ENCODE measurements around the gene TDRD5.

DNA sequence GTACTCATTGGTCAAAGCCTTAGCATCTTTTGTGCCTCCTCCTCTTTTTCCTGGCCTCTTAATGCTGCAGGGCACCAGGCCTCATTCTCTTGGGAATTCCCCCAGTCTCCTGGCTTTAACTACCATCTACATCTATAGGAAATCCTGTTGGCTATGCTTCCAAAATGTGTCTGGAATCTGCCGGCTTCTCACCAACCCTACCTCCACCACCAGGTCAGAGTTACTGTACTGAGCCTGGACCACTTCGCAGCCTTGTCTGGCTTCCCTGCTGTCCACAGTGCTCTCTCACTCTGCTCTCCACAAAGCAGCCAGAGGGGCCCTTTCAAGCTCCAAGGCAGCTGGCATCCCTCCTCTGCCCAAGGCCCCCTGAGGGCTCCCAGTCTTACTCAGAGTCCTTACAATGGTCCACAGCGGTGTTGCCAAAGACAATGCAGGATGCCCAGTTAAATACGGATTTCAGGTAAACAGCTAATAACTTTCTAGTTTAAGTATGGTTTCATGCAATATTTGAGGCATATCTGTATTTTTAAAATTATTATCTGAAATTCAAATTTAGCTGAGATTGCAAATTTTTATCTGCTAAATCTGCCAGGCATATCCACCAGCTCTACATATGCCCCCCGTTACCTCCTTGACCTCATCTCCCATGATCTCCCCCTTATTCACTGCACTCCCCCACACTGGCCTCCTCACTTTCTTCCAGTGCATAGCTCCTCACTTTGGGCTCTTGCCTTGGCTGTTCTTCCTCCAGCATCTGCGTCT, 117.0 kb downstream of the TDRD5 start:
- TF ChIP-seq, protein P1, sequence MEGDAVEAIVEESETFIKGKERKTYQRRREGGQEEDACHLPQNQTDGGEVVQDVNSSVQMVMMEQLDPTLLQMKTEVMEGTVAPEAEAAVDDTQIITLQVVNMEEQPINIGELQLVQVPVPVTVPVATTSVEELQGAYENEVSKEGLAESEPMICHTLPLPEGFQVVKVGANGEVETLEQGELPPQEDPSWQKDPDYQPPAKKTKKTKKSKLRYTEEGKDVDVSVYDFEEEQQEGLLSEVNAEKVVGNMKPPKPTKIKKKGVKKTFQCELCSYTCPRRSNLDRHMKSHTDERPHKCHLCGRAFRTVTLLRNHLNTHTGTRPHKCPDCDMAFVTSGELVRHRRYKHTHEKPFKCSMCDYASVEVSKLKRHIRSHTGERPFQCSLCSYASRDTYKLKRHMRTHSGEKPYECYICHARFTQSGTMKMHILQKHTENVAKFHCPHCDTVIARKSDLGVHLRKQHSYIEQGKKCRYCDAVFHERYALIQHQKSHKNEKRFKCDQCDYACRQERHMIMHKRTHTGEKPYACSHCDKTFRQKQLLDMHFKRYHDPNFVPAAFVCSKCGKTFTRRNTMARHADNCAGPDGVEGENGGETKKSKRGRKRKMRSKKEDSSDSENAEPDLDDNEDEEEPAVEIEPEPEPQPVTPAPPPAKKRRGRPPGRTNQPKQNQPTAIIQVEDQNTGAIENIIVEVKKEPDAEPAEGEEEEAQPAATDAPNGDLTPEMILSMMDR (IDR thresholded peaks at IDR 0.05), result no peak
- TF ChIP-seq, protein P2, sequence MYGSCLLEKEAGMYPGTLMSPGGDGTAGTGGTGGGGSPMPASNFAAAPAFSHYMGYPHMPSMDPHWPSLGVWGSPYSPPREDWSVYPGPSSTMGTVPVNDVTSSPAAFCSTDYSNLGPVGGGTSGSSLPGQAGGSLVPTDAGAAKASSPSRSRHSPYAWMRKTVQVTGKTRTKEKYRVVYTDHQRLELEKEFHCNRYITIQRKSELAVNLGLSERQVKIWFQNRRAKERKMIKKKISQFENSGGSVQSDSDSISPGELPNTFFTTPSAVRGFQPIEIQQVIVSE (CRISPR knock-in tag; IDR thresholded peaks at IDR 0.05; ENCODE audit: borderline replicate concordance), result no peak
- TF ChIP-seq NFYB (CRISPR knock-in tag; conservative IDR thresholded peaks at IDR 0.05; ENCODE audit: low read depth) (no peak), MXD4 (CRISPR knock-in tag; IDR thresholded peaks at IDR 0.05; ENCODE audit: borderline replicate concordance) (no peak), NFE2L1 (CRISPR knock-in tag; IDR thresholded peaks at IDR 0.05) (no peak), NR3C1 (CRISPR knock-in tag; conservative IDR thresholded peaks at IDR 0.05; ENCODE audit: low read depth) (no peak), ZNF317 (CRISPR knock-in tag; IDR thresholded peaks at IDR 0.05; ENCODE audit: borderline replicate concordance, low read depth) (no peak)
- TF ChIP-seq, protein P3, sequence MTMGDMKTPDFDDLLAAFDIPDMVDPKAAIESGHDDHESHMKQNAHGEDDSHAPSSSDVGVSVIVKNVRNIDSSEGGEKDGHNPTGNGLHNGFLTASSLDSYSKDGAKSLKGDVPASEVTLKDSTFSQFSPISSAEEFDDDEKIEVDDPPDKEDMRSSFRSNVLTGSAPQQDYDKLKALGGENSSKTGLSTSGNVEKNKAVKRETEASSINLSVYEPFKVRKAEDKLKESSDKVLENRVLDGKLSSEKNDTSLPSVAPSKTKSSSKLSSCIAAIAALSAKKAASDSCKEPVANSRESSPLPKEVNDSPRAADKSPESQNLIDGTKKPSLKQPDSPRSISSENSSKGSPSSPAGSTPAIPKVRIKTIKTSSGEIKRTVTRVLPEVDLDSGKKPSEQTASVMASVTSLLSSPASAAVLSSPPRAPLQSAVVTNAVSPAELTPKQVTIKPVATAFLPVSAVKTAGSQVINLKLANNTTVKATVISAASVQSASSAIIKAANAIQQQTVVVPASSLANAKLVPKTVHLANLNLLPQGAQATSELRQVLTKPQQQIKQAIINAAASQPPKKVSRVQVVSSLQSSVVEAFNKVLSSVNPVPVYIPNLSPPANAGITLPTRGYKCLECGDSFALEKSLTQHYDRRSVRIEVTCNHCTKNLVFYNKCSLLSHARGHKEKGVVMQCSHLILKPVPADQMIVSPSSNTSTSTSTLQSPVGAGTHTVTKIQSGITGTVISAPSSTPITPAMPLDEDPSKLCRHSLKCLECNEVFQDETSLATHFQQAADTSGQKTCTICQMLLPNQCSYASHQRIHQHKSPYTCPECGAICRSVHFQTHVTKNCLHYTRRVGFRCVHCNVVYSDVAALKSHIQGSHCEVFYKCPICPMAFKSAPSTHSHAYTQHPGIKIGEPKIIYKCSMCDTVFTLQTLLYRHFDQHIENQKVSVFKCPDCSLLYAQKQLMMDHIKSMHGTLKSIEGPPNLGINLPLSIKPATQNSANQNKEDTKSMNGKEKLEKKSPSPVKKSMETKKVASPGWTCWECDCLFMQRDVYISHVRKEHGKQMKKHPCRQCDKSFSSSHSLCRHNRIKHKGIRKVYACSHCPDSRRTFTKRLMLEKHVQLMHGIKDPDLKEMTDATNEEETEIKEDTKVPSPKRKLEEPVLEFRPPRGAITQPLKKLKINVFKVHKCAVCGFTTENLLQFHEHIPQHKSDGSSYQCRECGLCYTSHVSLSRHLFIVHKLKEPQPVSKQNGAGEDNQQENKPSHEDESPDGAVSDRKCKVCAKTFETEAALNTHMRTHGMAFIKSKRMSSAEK (CRISPR knock-in tag; IDR thresholded peaks at IDR 0.05; ENCODE audit: borderline replicate concordance), result no peak
- TF ChIP-seq, protein P4, sequence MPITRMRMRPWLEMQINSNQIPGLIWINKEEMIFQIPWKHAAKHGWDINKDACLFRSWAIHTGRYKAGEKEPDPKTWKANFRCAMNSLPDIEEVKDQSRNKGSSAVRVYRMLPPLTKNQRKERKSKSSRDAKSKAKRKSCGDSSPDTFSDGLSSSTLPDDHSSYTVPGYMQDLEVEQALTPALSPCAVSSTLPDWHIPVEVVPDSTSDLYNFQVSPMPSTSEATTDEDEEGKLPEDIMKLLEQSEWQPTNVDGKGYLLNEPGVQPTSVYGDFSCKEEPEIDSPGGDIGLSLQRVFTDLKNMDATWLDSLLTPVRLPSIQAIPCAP (CRISPR knock-in tag; IDR thresholded peaks at IDR 0.05), result no peak

Data from WTC11 (cell line).